ENCODE results near the gene MYH15. TPM values are rescaled to one million over a fixed set of nuclear protein-coding genes. Genes with fewer than 3 reads are reported as not detected.

Gene MYH15
- total and polyA plus RNA-seq, 2 of the 4 experiments (the other 2 are of a cell fraction), result 0.10 to 0.36 TPM

DNA sequence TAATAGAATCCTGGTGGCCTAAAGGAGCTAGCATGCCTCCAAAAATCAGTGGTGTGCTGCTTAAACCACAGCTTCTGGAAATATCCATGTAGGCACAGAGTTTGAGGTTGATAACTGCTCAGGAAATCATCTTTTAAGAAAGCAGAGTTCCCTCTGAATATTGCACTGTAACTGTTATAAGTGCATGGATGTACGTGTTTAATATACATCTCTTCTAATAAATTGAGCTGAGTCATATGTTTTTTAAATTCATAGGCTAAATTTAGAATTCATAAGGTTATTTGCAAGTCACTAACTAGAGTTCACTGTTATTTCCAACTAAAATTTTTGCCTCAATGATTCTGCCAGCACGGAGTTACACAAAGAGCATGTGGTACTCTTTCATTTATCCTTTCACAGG is 68.9 kb downstream of the MYH15 start:
- H3K4me2 ChIP-seq (ENCODE audit: low read depth, low read length), result no peak overlapping the region
- DNase-seq, result no peak
- dilution Hi-C loops (cut with HindIII; ENCODE audit: low sequenced_read_pairs, unreplicated experiment), result no loop called here
- CTCF ChIA-PET, result no interaction called here
- H2BK120ac ChIP-seq (ENCODE audit: low read depth, low read length), result no peak overlapping the region
- H3K36me3 ChIP-seq (ENCODE audit: control insufficient read depth, insufficient read depth, low read length), result no peaks in the 10 kb centered on the region
- no peak overlapping the region for H4K8ac ChIP-seq (ENCODE audit: low read depth in 2 of 2, low read length in 2 of 2)
- H2AK5ac ChIP-seq (ENCODE audit: low read depth, low read length), result no peak overlapping the region
- H3K56ac ChIP-seq (ENCODE audit: extremely low read depth, insufficient read depth, low read length), result no peak overlapping the region
- no peak overlapping the region for H3K14ac ChIP-seq (replicated peaks; ENCODE audit: low read depth, low read length)
- H4K5ac ChIP-seq (ENCODE audit: low read depth, low read length), result no peak overlapping the region
- no peaks in the 10 kb centered on the region for H3K9me1 ChIP-seq (ENCODE audit: insufficient read depth, low read length)
- WGBS, 2 experiments (ENCODE audit: extremely low coverage in 2 of 2, insufficient read length in 1 of 2), result no CpG with 5 or more reads among the region's 2 CpGs
- no peak overlapping the region for H3K18ac ChIP-seq (ENCODE audit: low read depth, low read length)
- no TSS peak for BruUV-seq (replicated peaks)
- no peak overlapping the region for H2BK20ac ChIP-seq (ENCODE audit: low read depth, low read length)
- H3K27ac ChIP-seq (ENCODE audit: insufficient read depth, low read length), result no peak overlapping the region
- peaks cover 5% of the 10 kb centered on the region for H3K9me3 ChIP-seq (ENCODE audit: control insufficient read depth, insufficient read depth, low read length)
- H3K4ac ChIP-seq (ENCODE audit: low read depth, low read length), result no peak overlapping the region
- no peaks in the 10 kb centered on the region for H3K27me3 ChIP-seq (ENCODE audit: control insufficient read depth, insufficient read depth, low read length)
- in situ Hi-C loops (cut with MboI; ENCODE audit: low sequenced_read_pairs), result no loop called here
- POLR2A ChIA-PET (ENCODE audit: unreplicated experiment), result no interaction called here
- H2BK5ac ChIP-seq (ENCODE audit: low read depth, low read length, poor library complexity, severe bottlenecking), result no peak overlapping the region
- TF ChIP-seq CEBPB (IDR thresholded peaks at IDR 0.05; ENCODE audit: low read depth, low read length), result no peak
- no peak for TF ChIP-seq USF2 (IDR thresholded peaks at IDR 0.05; ENCODE audit: low read depth, low read length)
- no peak for TF ChIP-seq ELK1 (IDR thresholded peaks at IDR 0.05; ENCODE audit: borderline replicate concordance, low read depth, low read length)
- no peak for TF ChIP-seq MAZ (IDR thresholded peaks at IDR 0.05; ENCODE audit: borderline replicate concordance, low read depth, low read length)
- no peak for TF ChIP-seq FOS (IDR thresholded peaks at IDR 0.05; ENCODE audit: low read depth, low read length)
- TF ChIP-seq RFX5 (IDR thresholded peaks at IDR 0.05; ENCODE audit: low read depth, low read length), result no peak
- TF ChIP-seq MXI1 (IDR thresholded peaks at IDR 0.05; ENCODE audit: borderline replicate concordance, low read depth, low read length), result no peak
- TF ChIP-seq RAD21 (IDR thresholded peaks at IDR 0.05; ENCODE audit: low read length), result no peak
- no peak for TF ChIP-seq POLR2A (IDR thresholded peaks at IDR 0.05; ENCODE audit: low read depth, low read length)
- no peak for TF ChIP-seq BHLHE40 (IDR thresholded peaks at IDR 0.05; ENCODE audit: low read depth, low read length)
- TF ChIP-seq MAFK (IDR thresholded peaks at IDR 0.05; ENCODE audit: low read depth, low read length), result peak; percentile 60; the same call in 1 of the 2 replicates
- TF ChIP-seq CHD1 (IDR thresholded peaks at IDR 0.05; ENCODE audit: low read depth, low read length), result no peak
- no peak for TF ChIP-seq SMC3 (IDR thresholded peaks at IDR 0.05; ENCODE audit: low read depth, low read length)
- no peak for TF ChIP-seq RCOR1 (IDR thresholded peaks at IDR 0.05; ENCODE audit: insufficient replicate concordance, low read length)
- 0 out of 2 replicates have a peak, but pooled peaks have one; percentile 27 for TF ChIP-seq NFE2L2 (IDR thresholded peaks at IDR 0.05; ENCODE audit: low read depth, low read length)
- no peak for ATAC-seq (ENCODE audit: low read depth)
- H3K4me1 ChIP-seq (ENCODE audit: control insufficient read depth, insufficient read depth, low read length), result peaks cover 6% of the 10 kb centered on the region
- H4K91ac ChIP-seq (ENCODE audit: insufficient read depth, low read depth, low read length), result no peak overlapping the region
- intact Hi-C loops (cut with micrococcal nuclease), result no loop called here
- no peak overlapping the region for H3K23ac ChIP-seq (ENCODE audit: low read depth, low read length)
- no peak overlapping the region for H2AK9ac ChIP-seq (replicated peaks; ENCODE audit: low read depth, low read length, poor library complexity)
- no peaks in the 10 kb centered on the region for H4K20me1 ChIP-seq (ENCODE audit: insufficient read depth, low read length)
- no peak overlapping the region for H3K4me3 ChIP-seq (ENCODE audit: insufficient read depth, low read depth, low read length)
- no peaks in the 10 kb centered on the region for H3K79me1 ChIP-seq (ENCODE audit: low read depth in 1 of 2, low read length in 2 of 2)
- no peak overlapping the region for H3K9ac ChIP-seq (ENCODE audit: low read depth, low read length)
- no peak overlapping the region for H2BK15ac ChIP-seq (ENCODE audit: low read depth, low read length)
- no peak overlapping the region for H2AFZ ChIP-seq (replicated peaks; ENCODE audit: low read length, poor library complexity)

All from IMR-90 (cell line).